HG02678 (cell line): ENCODE results near the gene GEMIN7.
A peak's percentile ranks its signal among the peaks of the same experiment; 100 is the strongest.

ENCODE experiments used
- ATAC-seq: cut with Tn5 transposase; IDR thresholded peaks from one replicate; pipeline ENCODE4 v1.9.1; 2021; ENCODE audit warnings: mild to moderate bottlenecking, moderate library complexity; ENCODE audit not compliant: unreplicated experiment

Gene GEMIN7

GRCh38 chr19:45079063-45079910 is at the start of gene GEMIN7:
Gene GEMIN7 (plus strand): TSS chr19:45079260. CDS start chr19:45090115, 10,855 bp downstream.
- no peak for ATAC-seq

DNA sequence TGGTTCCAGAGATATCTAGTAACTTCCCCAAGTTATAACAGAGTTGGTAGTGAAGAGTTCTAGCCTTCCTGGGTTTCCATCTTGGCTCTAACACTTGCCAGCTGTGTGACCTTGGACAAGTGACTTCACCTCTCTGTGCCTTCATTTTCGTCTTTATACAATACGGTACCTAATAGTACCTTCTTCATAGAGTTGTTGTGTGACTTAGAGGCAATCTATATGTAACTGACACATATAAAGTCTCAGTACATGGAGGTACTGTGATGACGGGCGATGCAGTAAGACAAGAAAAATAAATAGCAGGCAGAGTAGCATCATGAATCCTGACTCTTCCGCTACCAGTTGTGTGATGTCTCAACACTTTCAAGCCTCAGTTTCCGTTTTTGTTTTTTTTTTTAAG is 48.2 kb upstream of the GEMIN7 start:
- ATAC-seq = no peak

GRCh38 chr19:45032421-45032820 is 46.6 kb upstream of the GEMIN7 start:
- ATAC-seq = no peak

DNA sequence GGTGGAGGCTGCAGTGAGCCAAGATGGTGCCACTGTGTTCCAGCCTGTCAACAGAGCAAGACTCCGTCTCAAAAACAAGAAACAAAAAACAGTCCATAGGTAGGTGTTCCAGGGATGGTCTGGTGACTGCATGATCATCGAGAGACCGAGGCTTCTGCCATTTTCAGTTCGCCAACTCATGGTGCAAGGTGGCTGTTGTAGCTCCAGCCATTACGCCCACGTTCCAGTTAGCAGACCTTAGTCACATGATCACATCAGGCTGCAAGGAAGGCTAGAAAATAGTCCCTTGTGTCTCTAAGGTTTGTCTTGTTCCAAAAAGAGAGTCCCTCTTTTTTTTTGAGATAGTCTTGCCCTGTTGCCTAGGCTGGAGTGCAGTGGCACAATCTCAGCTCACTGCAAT is 43.3 kb upstream of the GEMIN7 start:
- ATAC-seq = no peak

GRCh38 chr19:45037393-45038169 is 41.5 kb upstream of the GEMIN7 start:
- ATAC-seq = no peak

DNA sequence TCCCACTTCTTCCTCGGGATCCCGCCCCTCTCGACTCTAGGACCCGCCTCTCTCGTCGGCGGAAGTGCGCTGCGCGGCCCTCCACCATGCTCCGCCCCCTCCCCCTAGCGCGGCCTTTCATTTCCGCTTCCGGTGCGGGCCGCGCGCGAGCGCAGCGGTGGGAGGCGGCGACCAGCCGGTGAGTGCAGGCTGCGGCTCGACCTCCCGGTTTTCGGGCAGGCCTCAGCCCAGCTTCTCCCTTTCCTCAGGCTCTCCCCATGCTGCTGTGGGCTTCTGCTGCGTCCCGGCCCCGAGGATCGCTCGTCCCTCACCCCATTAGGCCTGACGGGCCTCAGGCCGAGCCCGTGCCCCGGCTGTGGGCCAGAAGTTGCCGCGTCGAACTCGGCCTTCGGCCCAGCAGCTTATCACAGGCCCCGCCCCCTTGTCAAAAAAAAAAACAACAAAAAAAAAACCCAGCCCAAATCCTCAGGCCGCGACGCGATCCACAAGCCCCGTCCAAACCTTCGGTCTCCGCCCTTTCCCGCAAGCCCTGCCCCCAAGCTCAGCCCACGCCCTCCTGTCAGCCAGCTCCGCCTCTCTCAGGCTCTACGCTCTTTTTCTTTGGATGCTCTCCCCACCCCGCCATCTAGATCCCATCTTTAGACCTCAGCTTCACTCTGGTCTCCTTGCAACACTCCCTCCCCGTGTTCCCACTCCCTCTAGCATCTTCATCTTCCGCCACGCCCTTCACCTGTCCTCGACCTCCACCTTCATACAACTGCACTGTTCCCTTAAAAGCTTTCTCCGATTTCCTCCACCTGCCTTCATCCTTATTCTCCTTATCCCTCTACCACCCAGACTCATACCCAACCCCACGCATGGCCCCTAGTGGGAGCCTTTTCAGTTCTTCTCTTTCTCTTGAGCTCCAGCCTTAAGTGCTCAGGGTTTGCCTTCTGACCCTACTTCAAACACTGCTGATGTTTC is 39.8 kb upstream of the GEMIN7 start, which contains the start of gene CLASRP:
TSS of gene CLASRP (plus strand) at position 115 of the 963 bp plus-strand sequence. CDS start 1,168 bp downstream, outside the sequence.
- peak; percentile 82 for ATAC-seq

- no peak for ATAC-seq
Measured at GRCh38 chr19:45040059-45040771, 38.8 kb upstream of the GEMIN7 start.

GRCh38 chr19:45041125-45041524 is 37.9 kb upstream of the GEMIN7 start:
- ATAC-seq = no peak

DNA sequence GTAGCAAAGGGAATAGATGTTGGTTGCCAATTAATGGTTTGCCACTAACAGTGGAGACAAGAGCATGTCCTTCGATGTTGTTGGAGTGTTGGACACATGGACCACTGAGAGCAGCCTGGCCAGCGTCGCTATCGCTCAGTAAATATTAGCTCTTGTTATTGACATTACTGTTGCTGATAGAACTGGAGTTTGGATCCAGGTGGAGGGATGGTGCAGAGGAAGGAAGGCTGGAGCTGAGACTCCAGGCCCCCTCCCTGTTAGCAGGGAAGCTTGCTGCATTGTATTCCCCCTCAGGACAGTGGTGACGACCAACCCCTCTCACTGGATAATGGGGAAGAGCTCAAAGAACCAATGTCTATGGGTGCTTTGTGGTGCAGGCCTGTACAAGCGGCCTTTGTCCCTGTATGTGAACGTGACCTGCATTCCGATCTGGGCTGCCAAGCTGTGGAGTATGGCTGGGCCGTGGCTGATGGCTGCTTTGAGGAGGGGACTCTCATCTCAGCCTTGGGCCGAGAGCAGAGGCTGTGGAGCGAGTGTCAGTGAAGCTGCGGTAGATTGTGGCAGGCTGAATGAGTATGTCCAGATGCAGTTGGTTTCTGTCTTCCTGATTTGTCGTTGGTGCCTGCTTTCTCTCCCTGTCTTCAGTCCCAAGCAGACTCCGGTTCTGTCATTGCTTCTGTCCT is 33.2 kb upstream of the GEMIN7 start:
- ATAC-seq = no peak

GRCh38 chr19:45046355-45046754 is 32.7 kb upstream of the GEMIN7 start:
- no peak for ATAC-seq

- ATAC-seq = peak; percentile 62
Measured at GRCh38 chr19:45047188-45047797, 31.8 kb upstream of the GEMIN7 start.

- ATAC-seq = no peak
Measured at GRCh38 chr19:45049073-45049736, 29.9 kb upstream of the GEMIN7 start.

GRCh38 chr19:45050036-45050435 is 29.0 kb upstream of the GEMIN7 start:
- ATAC-seq = no peak

DNA sequence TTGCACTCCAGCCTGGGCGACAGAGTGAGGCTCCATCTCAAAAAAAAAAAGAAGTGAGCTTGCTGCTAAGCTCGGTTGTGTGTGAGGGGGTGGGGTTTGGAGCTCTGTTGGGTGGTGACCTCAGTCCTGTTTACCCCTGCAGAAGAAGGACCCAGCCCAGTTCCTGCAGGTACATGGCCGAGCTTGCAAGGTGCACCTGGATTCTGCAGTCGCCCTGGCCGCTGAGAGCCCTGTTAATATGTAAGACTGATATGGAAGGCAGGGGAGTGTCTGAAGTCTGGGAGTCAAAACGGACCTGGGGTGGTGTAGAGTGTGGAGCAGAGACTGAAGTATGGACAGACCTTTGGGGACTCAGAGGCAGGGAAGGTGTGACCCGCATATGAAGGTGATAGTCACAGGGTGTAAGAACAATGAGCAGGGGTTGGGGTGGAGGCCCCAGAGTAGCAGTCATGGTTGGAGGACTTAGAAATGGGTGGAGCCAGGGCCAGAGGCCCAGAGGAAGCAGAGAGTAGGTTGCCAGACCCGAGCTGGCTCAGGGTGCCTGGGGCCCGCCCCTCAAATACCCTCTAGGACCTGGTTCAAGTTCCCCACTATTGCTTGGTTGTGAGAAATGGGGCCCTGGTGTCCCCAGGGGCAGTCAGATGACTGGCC is 27.0 kb upstream of the GEMIN7 start:
- no peak for ATAC-seq

DNA sequence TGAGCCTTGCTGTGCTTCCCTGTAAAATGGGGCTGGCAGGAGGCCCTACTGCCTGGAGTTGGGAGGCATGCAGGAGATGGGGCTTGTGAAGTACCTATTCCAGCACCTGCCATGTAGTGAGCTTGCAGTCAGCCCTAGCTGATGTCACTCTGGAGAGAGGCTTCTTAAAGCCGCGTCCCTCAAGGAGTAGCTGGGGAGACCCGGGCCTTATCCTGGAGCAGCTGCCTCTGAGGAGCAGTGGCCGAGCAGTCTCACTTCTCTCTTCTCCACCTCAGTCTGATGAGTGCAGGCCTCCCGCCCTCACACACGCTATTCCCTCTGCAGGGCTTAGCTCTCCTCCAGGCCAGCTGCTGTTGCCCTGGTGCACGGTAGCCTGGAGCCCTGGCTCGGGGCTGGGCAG is 22.2 kb upstream of the GEMIN7 start:
- no peak for ATAC-seq

DNA sequence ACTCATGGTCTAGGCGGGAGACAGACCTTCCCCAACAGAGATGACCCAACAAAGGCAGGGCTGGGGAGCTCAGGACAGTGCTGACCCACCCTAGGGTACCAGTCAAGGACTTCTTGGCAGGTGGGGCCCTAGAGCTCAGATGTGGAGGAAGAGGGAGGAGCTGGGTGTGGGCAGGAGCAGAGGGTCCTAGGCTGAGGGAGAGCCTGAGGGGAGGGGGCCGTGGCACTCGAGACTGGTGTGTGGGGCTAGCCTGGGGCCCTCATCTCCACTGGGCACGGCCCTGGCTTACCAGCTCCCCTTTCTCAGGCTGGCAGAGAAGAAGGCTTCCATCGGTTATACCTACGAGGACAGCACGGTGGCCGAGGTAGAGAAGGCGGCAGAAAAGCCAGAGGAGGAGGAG is 21.6 kb upstream of the GEMIN7 start:
- ATAC-seq = no peak

- ATAC-seq = no peak
Measured at GRCh38 chr19:45058622-45059159, 20.4 kb upstream of the GEMIN7 start.
